GM12874 (cell line): ENCODE results near the gene PITPNB.

ENCODE experiments used
- TF ChIP-seq, protein P1 (sequence below): IDR thresholded peaks from 2 replicates; pipeline ENCODE4 v1.5.1; 2011; ENCODE audit warnings: low read depth, mild to moderate bottlenecking, control low read depth, low read length, moderate library complexity; ENCODE audit not compliant: insufficient read depth

The PITPNB gene

DNA sequence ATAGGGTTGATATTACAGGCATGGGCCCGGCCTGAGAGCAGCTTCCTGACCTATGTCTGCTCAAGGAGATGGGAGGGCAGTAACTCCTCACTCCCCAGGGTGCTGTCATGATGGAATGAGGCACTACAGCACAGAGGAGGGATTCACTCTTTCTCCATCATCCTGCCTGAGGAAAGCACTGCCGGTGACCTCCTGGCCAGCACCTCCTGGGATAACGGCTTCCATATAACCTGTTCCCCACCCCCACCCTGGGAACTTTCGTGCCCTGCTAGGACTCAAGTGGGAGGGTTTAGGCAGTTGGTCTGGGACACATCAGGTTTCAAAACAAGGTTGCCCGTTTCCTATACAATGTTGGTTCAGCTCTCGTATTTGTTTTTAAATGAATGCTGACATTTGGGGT, 74.8 kb downstream of the PITPNB start:
- TF ChIP-seq, protein P1, sequence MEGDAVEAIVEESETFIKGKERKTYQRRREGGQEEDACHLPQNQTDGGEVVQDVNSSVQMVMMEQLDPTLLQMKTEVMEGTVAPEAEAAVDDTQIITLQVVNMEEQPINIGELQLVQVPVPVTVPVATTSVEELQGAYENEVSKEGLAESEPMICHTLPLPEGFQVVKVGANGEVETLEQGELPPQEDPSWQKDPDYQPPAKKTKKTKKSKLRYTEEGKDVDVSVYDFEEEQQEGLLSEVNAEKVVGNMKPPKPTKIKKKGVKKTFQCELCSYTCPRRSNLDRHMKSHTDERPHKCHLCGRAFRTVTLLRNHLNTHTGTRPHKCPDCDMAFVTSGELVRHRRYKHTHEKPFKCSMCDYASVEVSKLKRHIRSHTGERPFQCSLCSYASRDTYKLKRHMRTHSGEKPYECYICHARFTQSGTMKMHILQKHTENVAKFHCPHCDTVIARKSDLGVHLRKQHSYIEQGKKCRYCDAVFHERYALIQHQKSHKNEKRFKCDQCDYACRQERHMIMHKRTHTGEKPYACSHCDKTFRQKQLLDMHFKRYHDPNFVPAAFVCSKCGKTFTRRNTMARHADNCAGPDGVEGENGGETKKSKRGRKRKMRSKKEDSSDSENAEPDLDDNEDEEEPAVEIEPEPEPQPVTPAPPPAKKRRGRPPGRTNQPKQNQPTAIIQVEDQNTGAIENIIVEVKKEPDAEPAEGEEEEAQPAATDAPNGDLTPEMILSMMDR, result no peak

DNA sequence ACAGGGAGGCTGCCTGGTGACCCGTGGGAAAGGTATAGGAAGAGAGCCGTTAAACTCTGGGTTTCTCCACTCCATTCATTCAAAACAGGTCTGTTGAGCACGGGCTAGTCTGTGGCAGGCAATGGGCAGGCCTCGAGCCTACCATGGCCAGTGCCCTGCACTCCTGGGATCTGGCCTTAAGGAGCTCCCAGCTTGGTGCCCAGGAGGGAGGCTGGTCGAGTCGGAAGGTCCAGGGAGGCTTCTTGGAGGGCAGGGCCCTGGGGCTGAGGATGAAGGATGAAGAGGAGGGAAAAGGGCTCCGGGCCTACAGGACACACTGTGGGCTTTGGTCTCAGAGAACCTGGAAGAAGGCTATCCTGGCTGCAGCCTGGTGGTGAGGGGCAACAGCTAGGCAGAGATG, 75.6 kb downstream of the PITPNB start:
- TF ChIP-seq, protein P1, result no peak

DNA sequence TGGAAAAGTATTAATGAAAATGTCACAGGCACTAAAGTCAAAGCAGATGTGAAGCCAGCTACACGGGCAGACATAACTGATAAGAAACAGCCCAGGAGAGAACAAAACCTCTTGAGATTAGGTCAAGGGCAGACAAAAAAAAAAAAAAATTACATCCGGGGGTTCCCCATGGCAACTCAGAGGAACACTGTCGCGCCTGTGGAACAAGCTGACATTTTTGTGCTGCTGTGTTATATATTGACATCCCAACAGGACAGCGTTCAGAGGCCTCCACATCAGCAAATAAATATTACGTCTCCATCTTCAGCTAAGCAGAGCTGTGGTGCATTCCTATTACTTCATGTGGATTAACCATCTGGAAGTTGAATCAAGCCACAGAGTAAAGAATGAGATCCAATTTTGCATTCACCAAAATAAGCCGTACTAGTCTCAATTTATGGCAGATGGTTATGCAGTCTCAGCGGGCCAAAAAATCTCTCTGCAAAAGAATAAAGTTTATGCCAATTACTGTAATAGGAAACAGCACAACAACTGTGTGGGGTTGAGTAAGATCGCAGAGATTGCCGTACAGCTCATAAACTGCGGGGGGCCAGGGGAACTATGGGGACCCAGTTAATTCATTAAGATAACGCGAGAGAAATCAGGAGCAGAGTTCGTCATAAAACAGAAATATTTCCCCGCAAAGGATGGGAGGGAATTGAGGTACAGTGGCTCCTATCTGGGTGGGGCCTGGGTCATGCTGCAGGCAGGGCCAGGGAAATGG, 76.2 kb downstream of the PITPNB start:
- TF ChIP-seq, protein P1, result no peak

DNA sequence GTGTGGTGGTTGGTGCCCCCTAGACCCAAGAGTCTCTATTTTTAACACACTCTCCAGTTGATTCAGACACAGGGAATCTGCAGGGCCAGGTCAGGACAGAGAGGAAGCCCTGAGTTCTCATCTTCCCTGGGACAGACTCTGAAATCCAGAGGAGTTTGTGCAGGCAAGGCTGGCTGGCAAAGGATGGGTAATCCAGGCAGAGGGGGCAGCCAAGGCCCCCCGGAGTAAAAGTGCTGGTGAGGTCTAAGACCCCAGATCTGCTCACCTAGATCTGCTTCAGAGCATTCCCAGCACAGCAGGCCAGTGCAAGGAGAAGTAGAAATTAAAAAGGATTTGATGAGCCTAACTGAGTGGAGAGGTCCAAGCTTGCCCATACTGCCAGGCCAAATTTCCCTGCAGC, 76.9 kb downstream of the PITPNB start:
- TF ChIP-seq, protein P1, result no peak

DNA sequence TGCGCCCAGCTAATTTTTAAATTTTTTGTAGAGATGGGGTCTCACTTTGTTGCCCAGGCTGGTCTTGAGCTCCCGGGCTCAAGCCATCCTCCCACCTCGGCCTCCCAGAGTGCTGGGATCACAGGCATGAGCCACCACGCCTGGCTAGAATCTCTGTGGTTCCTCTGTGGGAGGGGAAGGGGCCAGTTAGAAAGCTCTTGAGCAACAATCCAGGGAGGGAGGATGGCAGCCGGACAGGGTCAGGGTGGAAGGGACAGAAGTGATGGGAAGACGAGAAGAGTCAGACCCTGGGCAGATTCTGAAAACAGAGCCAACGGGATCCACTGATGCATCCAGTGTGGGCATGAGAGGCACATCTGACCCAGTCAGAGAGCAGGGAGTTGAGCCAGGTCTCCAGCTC, 78.6 kb downstream of the PITPNB start:
- TF ChIP-seq, protein P1, result no peak

DNA sequence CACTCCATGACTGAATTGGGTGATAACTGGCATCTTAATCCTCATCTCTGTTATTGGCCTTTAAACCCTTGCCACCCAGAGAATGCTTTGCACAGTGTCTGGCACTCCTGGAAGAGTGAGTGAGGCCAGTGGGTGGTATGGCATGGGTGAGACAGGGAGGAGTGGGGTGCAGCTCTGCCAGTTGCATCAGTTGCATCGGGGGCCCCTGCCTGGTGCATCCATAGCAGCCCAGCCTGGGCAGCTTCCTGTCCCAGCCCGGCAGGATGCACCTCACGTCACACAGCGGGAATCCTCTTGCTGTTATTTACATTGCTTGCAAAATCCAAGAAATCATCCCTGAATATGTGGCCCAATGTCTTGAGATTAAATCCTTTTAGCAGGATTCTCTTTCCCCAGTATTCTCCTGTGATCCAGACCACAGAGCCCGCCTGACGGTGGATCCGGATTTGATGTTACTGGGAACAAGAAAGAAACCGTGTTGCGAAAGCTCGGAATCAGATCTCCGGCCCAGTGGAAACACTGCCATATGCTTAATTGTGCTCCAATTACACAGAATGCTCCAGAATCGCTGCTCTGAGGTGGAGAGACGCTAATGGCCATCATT, 79.9 kb downstream of the PITPNB start:
- TF ChIP-seq, protein P1, result no peak

DNA sequence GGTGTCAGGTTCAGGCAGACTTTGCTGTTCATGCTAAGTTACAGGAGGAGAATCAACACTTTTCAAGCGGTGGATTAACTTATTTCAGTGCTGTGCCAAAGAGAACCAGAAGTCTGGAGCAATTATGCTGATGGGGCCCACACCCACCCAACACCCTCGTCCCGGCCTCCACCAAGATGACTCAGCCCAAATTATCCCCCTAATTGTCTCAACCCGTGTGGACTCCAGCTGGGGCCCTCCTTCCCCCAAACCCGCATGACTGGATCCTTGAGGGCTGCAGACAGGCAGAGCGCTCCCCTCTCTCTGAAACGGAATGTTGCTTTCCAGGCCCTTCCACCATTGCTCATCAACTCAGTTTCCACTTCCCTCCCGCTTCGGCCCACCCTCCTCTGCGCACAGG, 82.9 kb downstream of the PITPNB start:
- TF ChIP-seq, protein P1, result no peak
